GM12875 (cell line): ENCODE results near the gene AK8.

ENCODE experiments used
- H3K4me3 ChIP-seq: one replicate; pipeline ENCODE4 v1.5.1; 2011; ENCODE audit warnings: low read depth, low read length, control low read depth
- CTCF ChIP-seq: IDR thresholded peaks from 2 replicates; pipeline ENCODE4 v1.5.1; 2011; ENCODE audit warnings: low read depth, mild to moderate bottlenecking, control low read depth, inconsistent platforms, low read length, moderate library complexity, borderline replicate concordance; ENCODE audit not compliant: insufficient read depth

The AK8 gene

GRCh38 chr9:132826621-132827365 lies 51.3 kb downstream of the AK8 start:
- no peak overlapping the region for H3K4me3 ChIP-seq
- no peak for TF ChIP-seq CTCF

GRCh38 chr9:132826131-132826530 lies 52.0 kb downstream of the AK8 start:
- no peak overlapping the region for H3K4me3 ChIP-seq
- no peak for TF ChIP-seq CTCF

- H3K4me3 ChIP-seq = no peak overlapping the region
- no peak for TF ChIP-seq CTCF
These were observed 52.7 kb downstream of the AK8 start for GRCh38 chr9:132825430-132825829.

GRCh38 chr9:132824951-132825350 lies 53.1 kb downstream of the AK8 start:
- TF ChIP-seq CTCF = no peak
- H3K4me3 ChIP-seq = no peak overlapping the region

GRCh38 chr9:132824151-132824550 lies 53.9 kb downstream of the AK8 start:
- no peak for TF ChIP-seq CTCF
- no peak overlapping the region for H3K4me3 ChIP-seq

GRCh38 chr9:132823370-132824145 lies 54.5 kb downstream of the AK8 start:
- no peak for TF ChIP-seq CTCF
- no peak overlapping the region for H3K4me3 ChIP-seq
